Measurements from ENCODE around the gene ABCA12.

Gene ABCA12

DNA sequence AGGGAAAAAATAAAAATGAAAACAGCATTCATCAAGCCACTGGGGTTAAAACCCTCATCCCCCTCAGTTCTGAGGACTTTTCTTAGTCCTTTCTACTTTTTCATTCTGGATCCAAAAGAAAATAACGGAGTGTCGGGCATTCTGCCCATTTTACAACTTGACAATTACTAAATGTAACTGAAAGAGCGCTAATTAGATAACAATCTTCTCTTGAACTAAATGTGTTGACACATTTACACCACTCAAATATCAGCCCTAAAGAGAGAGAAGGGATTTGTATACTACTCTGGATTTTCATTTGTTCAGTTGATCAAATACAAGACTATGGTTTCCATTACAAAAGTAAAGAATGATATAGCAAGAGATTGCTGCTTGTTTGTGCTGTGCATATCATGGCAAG, 27.5 kb downstream of the ABCA12 start:
- no peak for DNase-seq

GRCh38 chr2:215107216-215108056, 31.0 kb downstream of the ABCA12 start:
- no peak for DNase-seq

DNA sequence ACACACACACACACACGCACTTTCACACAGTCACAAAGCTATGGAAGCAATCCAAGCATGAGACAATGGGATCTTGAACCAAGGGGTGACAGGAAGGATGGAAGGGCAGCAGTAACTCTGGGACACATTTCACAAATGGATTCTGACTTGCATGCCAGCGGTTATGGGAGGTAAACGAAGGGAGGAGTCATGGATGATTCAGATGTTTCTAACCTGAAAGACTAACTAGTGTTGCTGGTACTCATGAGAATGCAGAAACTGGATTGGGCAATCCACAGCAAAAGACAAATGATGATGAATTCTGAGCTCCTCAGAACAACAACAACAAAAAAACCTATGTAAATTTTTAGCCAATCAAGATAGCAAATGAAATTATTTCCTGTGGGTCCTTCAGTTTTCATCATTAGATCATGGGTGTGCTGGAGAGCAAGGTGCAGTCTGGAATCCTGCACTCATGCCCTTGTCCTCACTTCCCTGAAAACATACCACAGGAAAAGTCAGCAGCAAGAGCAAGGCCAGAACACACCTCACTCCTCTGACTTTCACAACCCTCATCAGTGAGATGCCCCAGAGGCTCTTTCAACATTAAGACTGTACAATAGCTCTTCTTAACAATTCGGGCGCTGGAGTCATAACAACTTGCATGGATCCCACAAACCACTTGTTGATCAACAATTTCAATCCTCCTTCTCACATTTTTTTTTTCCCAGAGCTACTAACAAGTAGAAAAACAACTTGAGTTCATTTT, 32.6 kb downstream of the ABCA12 start:
- DNase-seq = no peak

DNA sequence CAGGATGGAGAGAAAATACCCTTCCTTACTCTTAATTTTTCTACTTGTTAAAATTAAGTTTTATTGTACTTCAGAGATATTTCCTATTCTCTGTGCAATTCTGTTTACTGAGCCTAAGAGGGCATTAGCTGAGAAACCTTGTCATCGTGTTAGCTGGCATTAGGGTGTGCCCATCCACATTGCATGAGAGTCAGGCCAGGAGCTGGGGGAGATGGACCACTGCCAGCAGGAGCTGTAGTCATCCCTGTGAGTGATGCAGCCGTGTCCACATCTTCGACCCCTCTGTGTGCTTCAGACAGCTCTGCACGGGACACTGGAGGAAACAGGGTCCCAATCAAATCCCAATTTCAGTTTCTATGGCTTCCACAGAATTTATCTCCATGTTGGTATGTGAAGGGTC, 34.2 kb downstream of the ABCA12 start:
- no peak for DNase-seq

- no peak for DNase-seq
Observed at GRCh38 chr2:215098875-215099274, 39.6 kb downstream of the ABCA12 start.

- DNase-seq = no peak
Observed at GRCh38 chr2:215084080-215084479, 54.3 kb downstream of the ABCA12 start.

- DNase-seq = no peak
Observed at GRCh38 chr2:215083146-215083545, 55.3 kb downstream of the ABCA12 start.

- DNase-seq = no peak
Observed at GRCh38 chr2:215082446-215082845, 56.0 kb downstream of the ABCA12 start.

GRCh38 chr2:215080545-215080944, 57.9 kb downstream of the ABCA12 start:
- no peak for DNase-seq

DNA sequence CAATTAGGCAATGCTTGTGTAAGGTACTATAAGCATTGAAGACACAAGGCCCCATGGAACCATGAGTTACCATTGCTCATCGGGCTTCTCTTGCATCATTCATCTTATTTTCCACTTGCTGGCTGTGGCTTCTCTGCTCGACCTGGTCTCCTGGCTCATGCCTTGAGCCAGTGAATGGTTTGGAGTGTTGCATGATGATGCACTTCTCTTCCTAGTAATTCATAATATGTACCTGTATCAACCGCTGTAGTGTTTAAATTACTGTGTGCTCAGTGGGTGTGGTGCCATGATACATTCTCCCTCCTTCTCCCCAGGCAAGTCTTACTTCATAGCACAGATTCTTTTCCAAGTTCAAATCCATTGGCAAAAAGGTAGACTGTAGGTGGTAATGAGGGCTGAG, 66.8 kb downstream of the ABCA12 start:
- DNase-seq = no peak

GRCh38 chr2:215068399-215068798, 70.0 kb downstream of the ABCA12 start:
- no peak for DNase-seq

DNA sequence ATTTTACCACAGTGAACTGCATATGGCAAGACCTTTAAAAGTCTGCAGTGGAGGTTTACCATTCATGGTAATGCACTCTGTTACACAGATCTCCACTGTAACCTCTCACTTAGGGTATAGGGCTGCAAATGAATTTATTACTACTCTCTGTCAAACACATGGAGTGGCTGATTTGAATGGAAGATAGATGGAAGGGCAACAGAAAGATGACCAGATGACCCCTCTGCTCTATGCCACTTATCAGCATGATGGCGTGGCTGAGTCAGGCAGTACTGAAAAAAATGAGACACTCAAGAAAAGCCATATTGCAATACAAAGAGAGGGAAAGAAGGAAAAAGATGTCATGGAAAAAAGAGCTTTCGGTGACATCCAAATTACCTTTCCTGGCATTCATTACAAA, 72.3 kb downstream of the ABCA12 start:
- DNase-seq = no peak

- DNase-seq = no peak
Observed at GRCh38 chr2:215063526-215063925, 74.9 kb downstream of the ABCA12 start.

- no peak for DNase-seq
Observed at GRCh38 chr2:215060861-215061536, 77.4 kb downstream of the ABCA12 start.

DNA sequence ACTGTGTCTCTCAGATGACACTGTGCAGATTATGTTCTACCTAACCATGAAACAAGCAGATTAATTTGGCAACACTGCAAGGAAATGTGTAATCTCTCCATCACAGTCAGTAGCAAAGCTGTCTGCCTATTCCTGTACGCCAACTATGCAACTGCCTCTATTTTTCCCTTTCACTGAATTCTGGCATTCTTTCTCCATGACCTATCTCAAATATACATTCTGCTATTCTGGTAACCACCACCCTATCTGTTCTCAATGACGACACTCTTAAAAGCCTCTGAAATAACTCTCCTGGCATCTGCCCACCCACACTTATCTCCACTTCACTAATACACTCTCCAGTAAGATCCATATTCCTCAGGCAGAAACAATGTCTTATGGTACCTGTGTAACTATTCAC, 78.7 kb downstream of the ABCA12 start:
- DNase-seq = no peak

- DNase-seq = no peak
Observed at GRCh38 chr2:215055891-215056290, 82.5 kb downstream of the ABCA12 start.

DNA sequence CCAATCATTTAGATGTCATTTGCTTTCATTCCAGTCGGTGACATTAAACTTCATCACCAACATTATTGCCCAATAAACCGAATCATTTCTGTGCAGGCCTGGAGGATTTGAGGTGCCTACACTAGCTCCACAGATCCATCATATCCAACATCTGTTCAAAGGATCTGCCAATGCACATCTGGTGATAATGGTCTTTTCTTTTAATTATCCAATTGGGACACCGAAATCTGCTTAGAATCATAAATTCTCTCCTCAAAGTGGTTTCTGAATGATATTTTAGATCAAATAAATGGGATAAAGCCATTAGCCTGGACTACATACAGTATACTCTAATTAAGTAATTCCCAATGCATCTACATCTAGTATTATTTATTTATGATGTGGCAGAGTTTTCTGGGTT, 85.6 kb downstream of the ABCA12 start:
- DNase-seq = no peak

DNA sequence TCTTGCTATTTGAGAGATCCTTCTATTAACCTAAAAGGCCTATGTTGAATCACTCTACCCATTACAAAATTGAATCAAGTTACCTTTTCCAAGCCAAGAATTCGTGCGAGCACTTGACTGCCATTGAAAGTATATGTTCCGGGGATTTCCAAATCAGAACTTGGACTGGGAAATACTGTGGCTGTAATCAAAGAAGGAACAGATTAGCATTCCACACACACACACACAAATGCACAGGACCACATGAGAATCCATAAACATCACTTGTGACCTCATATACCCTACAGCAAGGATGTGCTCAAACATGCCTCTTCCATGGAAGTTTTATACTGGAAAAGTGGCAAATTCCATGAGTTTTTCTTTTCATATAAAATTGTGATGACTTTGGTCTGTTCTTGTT, 86.0 kb downstream of the ABCA12 start:
- DNase-seq = no peak

- DNase-seq = no peak
Observed at GRCh38 chr2:215049341-215049740, 89.1 kb downstream of the ABCA12 start.

- no peak for DNase-seq
Observed at GRCh38 chr2:215038421-215038820, 100.0 kb downstream of the ABCA12 start.

GRCh38 chr2:215036314-215036713, 102.1 kb downstream of the ABCA12 start:
- no peak for DNase-seq

- DNase-seq = no peak
Observed at GRCh38 chr2:215034154-215034553, 104.3 kb downstream of the ABCA12 start.

- DNase-seq = no peak
Observed at GRCh38 chr2:215032153-215032552, 106.3 kb downstream of the ABCA12 start.

- no peak for DNase-seq
Observed at GRCh38 chr2:215031321-215031720, 107.1 kb downstream of the ABCA12 start.
